H9 (cell line): ENCODE data around the gene MOB3C. TPM values are rescaled to one million over a fixed set of nuclear protein-coding genes. Genes with fewer than 3 reads are reported as not detected.
A peak's percentile ranks its signal among the peaks of the same experiment; 100 is the strongest.
"Not testable (repeated sequence)": the region's sequence is repeated elsewhere in the genome, so short reads cannot be mapped to it uniquely, and the experiment has no call there.

ENCODE experiments used
- DNase-seq: peaks from one replicate; pipeline ENCODE4 v3.0.0-alpha.2; 2017
- H2AFZ ChIP-seq: one replicate; pipeline ENCODE4 v1.6.1; 2013; ENCODE audit warnings: mild to moderate bottlenecking, low read length, control low read depth, moderate library complexity
- H2AK5ac ChIP-seq: 2 replicates; pipeline ENCODE4 v1.6.1; 2013; ENCODE audit warnings: low read length, control low read depth, mixed read lengths; ENCODE audit not compliant: insufficient read length
- H2BK120ac ChIP-seq: one replicate; pipeline ENCODE4 v1.6.1; 2013; ENCODE audit warnings: low read depth, mild to moderate bottlenecking, low read length, control low read depth, inconsistent platforms; ENCODE audit not compliant: poor library complexity, severe bottlenecking
- H2BK12ac ChIP-seq: 2 replicates; pipeline ENCODE4 v1.6.1; 2013; ENCODE audit warnings: low read length, control low read depth, mixed read lengths, low read depth; ENCODE audit not compliant: insufficient read length
- H2BK15ac ChIP-seq: 2 replicates; pipeline ENCODE4 v1.6.1; 2013; ENCODE audit warnings: low read depth, low read length, control low read depth
- H2BK20ac ChIP-seq: one replicate; pipeline ENCODE4 v1.6.1; 2013; ENCODE audit warnings: low read depth, mild to moderate bottlenecking, low read length, control low read depth, inconsistent platforms; ENCODE audit not compliant: poor library complexity, severe bottlenecking
- H2BK5ac ChIP-seq: 2 replicates; pipeline ENCODE4 v1.6.1; 2013; ENCODE audit warnings: low read length, control low read depth, mixed read lengths; ENCODE audit not compliant: insufficient read length
- H3K14ac ChIP-seq: 2 replicates; pipeline ENCODE4 v1.6.1; 2013; ENCODE audit warnings: low read length, control low read depth; ENCODE audit not compliant: insufficient read depth
- H3K18ac ChIP-seq: 2 replicates; pipeline ENCODE4 v1.6.1; 2013; ENCODE audit warnings: low read depth, mild to moderate bottlenecking, mixed read lengths, low read length, control low read depth; ENCODE audit not compliant: insufficient read length
- H3K23ac ChIP-seq: 2 replicates; pipeline ENCODE4 v1.6.1; 2013; ENCODE audit warnings: low read length, control low read depth, mixed read lengths, low read depth; ENCODE audit not compliant: insufficient read length
- H3K23me2 ChIP-seq: 2 replicates; pipeline ENCODE4 v1.6.1; 2013; ENCODE audit warnings: low read depth, mild to moderate bottlenecking, mixed read lengths, low read length, control low read depth; ENCODE audit not compliant: insufficient read length, poor library complexity, severe bottlenecking
- H3K27ac ChIP-seq: 2 replicates; pipeline ENCODE4 v1.5.1; 2013; ENCODE audit warnings: low read length, control low read depth, mixed read lengths, low read depth; ENCODE audit not compliant: insufficient read length
- H3K27me3 ChIP-seq: 2 replicates; pipeline ENCODE4 v1.6.1; 2013; ENCODE audit warnings: low read length, control low read depth, inconsistent platforms; ENCODE audit not compliant: insufficient read depth
- H3K4ac ChIP-seq: 2 replicates; pipeline ENCODE4 v1.6.1; 2013; ENCODE audit warnings: low read depth, mild to moderate bottlenecking, control low read depth, inconsistent platforms, low read length, moderate library complexity
- H3K4me1 ChIP-seq: 2 replicates; pipeline ENCODE4 v1.6.1; 2013; ENCODE audit warnings: low read length, control low read depth, inconsistent platforms; ENCODE audit not compliant: insufficient read depth
- H3K4me2 ChIP-seq: 2 replicates; pipeline ENCODE4 v1.6.1; 2013; ENCODE audit warnings: low read length, control low read depth, mixed read lengths; ENCODE audit not compliant: insufficient read length, insufficient read depth
- H3K56ac ChIP-seq: 2 replicates; pipeline ENCODE4 v1.6.1; 2013; ENCODE audit warnings: low read depth, mild to moderate bottlenecking, mixed read lengths, low read length, control low read depth; ENCODE audit not compliant: insufficient read length
- H3K79me1 ChIP-seq: 2 replicates; pipeline ENCODE4 v1.6.1; 2013; ENCODE audit warnings: low read depth, mild to moderate bottlenecking, moderate library complexity, low read length, control low read depth, inconsistent platforms; ENCODE audit not compliant: insufficient read depth, poor library complexity, severe bottlenecking
- H3K79me2 ChIP-seq: 2 replicates; pipeline ENCODE4 v1.6.1; 2013; ENCODE audit warnings: low read length, control low read depth, inconsistent platforms; ENCODE audit not compliant: insufficient read depth
- H3K9ac ChIP-seq: 2 replicates; pipeline ENCODE4 v1.6.1; 2013; ENCODE audit warnings: low read length, control low read depth, mixed read lengths; ENCODE audit not compliant: insufficient read length; ENCODE audit errors: extremely low read depth
- H3K9me3 ChIP-seq: one replicate; pipeline ENCODE4 v1.6.1; 2013; ENCODE audit warnings: low read depth, low read length, inconsistent platforms; ENCODE audit not compliant: control insufficient read depth
- H3T11ph ChIP-seq: one replicate; pipeline ENCODE4 v1.6.1; 2013; ENCODE audit warnings: mild to moderate bottlenecking, low read length, control low read depth, inconsistent platforms
- H4K20me1 ChIP-seq: one replicate; pipeline ENCODE4 v1.6.1; 2013; ENCODE audit not compliant: control insufficient read depth, insufficient read length, insufficient read depth
- H4K5ac ChIP-seq: 2 replicates; pipeline ENCODE4 v1.6.1; 2013; ENCODE audit warnings: low read depth, mild to moderate bottlenecking, mixed read lengths, low read length, control low read depth; ENCODE audit not compliant: insufficient read length
- H4K8ac ChIP-seq: replicated peaks from 2 replicates; pipeline ENCODE4 v1.6.1; 2013; ENCODE audit warnings: low read length, control low read depth, mixed read lengths, low read depth; ENCODE audit not compliant: insufficient read length
- H4K91ac ChIP-seq: 2 replicates; pipeline ENCODE4 v1.6.1; 2013; ENCODE audit warnings: low read depth, mild to moderate bottlenecking, moderate library complexity, mixed read lengths, low read length, control low read depth; ENCODE audit not compliant: insufficient read length
- H3K27ac Mint-ChIP-seq, 3 experiments: 2 replicates in 2 of 3; 3 replicates in 1 of 3; pipeline ENCODE4 v1.8.0; 2020 to 2021; ENCODE audit warnings: mixed read lengths in 3 of 3, mild to moderate bottlenecking in 1 of 3, moderate library complexity in 1 of 3
- H3K27me3 Mint-ChIP-seq: 2 replicates; pipeline ENCODE4 v1.8.0; 2021; ENCODE audit warnings: low read depth, mild to moderate bottlenecking, moderate library complexity, mixed read lengths
- H3K36me3 Mint-ChIP-seq, 3 experiments: 2 replicates in 2 of 3; 3 replicates in 1 of 3; pipeline ENCODE4 v1.8.0; 2020 to 2021; ENCODE audit warnings: low read depth in 3 of 3, mixed read lengths in 3 of 3; ENCODE audit not compliant: insufficient read depth in 1 of 3
- H3K4me1 Mint-ChIP-seq, 2 experiments: 2 replicates each; pipeline ENCODE4 v1.8.0; 2020; ENCODE audit warnings: mixed read lengths in 2 of 2
- H3K4me3 Mint-ChIP-seq, 2 experiments: 2 replicates in 1 of 2; 3 replicates in 1 of 2; pipeline ENCODE4 v1.8.0; 2020 to 2021; ENCODE audit warnings: mild to moderate bottlenecking in 2 of 2, mixed read lengths in 2 of 2, moderate library complexity in 1 of 2
- H3K9me3 Mint-ChIP-seq, 2 experiments: 2 replicates in 1 of 2; 3 replicates in 1 of 2; pipeline ENCODE4 v1.8.0; 2020; ENCODE audit warnings: mild to moderate bottlenecking in 2 of 2, mixed read lengths in 2 of 2, moderate library complexity in 1 of 2
- WGBS: extraction: QIAGEN DNeasy Blood & Tissue Kit; methylation state at CpG from one replicate; pipeline ENCODE4 v1.1.7; 2013; ENCODE audit warnings: missing lambda C conversion rate, low lambda C conversion rate, mixed read lengths; ENCODE audit not compliant: insufficient read length; ENCODE audit errors: extremely low coverage; 5-methylcytosine and 5-hydroxymethylcytosine counted together
- total RNA-seq: library from RNA; stranded (reverse); gene quantifications from 2 replicates; pipeline ENCODE4 v1.2.1, GENCODE V29; 2021
- TF ChIP-seq, protein P1 (sequence below): fragments of 200-600 bp; sonication (generic); conservative IDR thresholded peaks from 3 replicates; pipeline ENCODE4 v1.8.0; 2021; ENCODE audit warnings: antibody characterized with exemption, mild to moderate bottlenecking

Gene MOB3C
- total RNA-seq, 1 experiment from 2014 or later, result 3.2 TPM

DNA sequence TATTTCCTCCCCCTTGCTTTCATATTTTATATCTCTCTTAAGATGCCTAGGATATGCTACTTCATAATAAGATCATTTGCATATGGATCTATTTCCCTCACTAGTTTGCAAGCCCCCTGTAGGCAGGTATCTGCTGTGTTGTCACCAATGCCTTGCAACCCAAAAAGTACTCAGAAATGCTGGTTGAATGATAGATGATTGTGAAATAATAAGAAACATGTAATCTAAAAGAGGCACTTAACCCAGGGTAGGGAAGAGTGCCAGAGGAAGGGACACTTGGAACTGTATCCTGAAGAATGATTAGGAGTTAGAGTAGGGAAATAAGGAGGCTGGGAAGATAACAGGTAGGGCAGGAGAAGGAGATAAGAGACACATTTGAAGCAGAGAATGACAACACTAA lies 39.2 kb upstream of the MOB3C start:
- H2BK5ac ChIP-seq, result no peak overlapping the region
- no peak overlapping the region for H2BK15ac ChIP-seq
- no peak overlapping the region for H2BK120ac ChIP-seq
- no peak overlapping the region for H3K27ac ChIP-seq
- no peaks in the 10 kb centered on the region for H3K79me1 ChIP-seq
- H3K9me3 ChIP-seq, result no peaks in the 10 kb centered on the region
- no peak overlapping the region for H2AFZ ChIP-seq
- no peak overlapping the region for H2AK5ac ChIP-seq
- no peak overlapping the region for H3K18ac ChIP-seq
- no peaks in the 10 kb centered on the region for H3K27me3 Mint-ChIP-seq
- H3K4me1 Mint-ChIP-seq, result no peaks in the 10 kb centered on the region
- H3K79me2 ChIP-seq, result no peaks in the 10 kb centered on the region
- H3K9me3 Mint-ChIP-seq, result no peaks in the 10 kb centered on the region
- peaks cover 18 to 59% (median 43%) of the 10 kb centered on the region in 3 experiments; a peak in 6 of 7 replicates for H3K36me3 Mint-ChIP-seq
- no peak overlapping the region for H2BK12ac ChIP-seq
- TF ChIP-seq, protein P1, sequence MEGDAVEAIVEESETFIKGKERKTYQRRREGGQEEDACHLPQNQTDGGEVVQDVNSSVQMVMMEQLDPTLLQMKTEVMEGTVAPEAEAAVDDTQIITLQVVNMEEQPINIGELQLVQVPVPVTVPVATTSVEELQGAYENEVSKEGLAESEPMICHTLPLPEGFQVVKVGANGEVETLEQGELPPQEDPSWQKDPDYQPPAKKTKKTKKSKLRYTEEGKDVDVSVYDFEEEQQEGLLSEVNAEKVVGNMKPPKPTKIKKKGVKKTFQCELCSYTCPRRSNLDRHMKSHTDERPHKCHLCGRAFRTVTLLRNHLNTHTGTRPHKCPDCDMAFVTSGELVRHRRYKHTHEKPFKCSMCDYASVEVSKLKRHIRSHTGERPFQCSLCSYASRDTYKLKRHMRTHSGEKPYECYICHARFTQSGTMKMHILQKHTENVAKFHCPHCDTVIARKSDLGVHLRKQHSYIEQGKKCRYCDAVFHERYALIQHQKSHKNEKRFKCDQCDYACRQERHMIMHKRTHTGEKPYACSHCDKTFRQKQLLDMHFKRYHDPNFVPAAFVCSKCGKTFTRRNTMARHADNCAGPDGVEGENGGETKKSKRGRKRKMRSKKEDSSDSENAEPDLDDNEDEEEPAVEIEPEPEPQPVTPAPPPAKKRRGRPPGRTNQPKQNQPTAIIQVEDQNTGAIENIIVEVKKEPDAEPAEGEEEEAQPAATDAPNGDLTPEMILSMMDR, result 0 out of 3 replicates have a peak, but pooled peaks have one; percentile 9
- DNase-seq, result no peak
- H3K27me3 ChIP-seq, result no peaks in the 10 kb centered on the region
- H4K8ac ChIP-seq, result no peak overlapping the region
- no peak overlapping the region for H2BK20ac ChIP-seq
- H4K5ac ChIP-seq, result no peak overlapping the region
- no peaks in the 10 kb centered on the region for H3K23me2 ChIP-seq
- no peak overlapping the region for H3K23ac ChIP-seq
- no peaks in the 10 kb centered on the region for H4K20me1 ChIP-seq
- no peaks in the 10 kb centered on the region for H3K4me1 ChIP-seq
- no peak overlapping the region for H3K4me2 ChIP-seq
- no peak overlapping the region for H3K4ac ChIP-seq
- no peak overlapping the region for H3K14ac ChIP-seq
- no peak overlapping the region for H3K9ac ChIP-seq
- H3K56ac ChIP-seq, result no peak overlapping the region
- H3K4me3 Mint-ChIP-seq, result no peak overlapping the region
- no peak overlapping the region for H4K91ac ChIP-seq
- H3K27ac Mint-ChIP-seq, result no peak overlapping the region
- no peak overlapping the region for H3T11ph ChIP-seq

DNA sequence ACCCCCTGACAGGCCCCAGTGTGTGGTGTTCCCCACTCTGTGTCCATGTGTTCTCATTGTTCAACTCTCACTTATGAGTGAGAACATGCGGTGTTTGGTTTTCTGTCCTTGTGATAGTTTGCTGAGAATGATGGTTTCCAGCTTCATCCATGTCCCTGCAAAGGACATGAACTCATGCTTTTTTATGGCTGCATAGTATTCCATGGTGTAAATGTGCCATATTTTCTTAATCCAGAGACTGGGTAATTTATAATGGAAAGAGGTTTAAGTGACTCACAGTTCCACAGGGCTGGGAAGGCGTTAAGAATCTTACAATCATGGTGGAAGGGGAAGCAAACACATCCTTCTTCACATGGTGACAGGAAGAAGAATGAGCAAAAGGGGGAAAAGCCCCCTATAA lies 38.1 kb upstream of the MOB3C start:
- not testable (repeated sequence) for H3K27ac ChIP-seq, H3K9me3 ChIP-seq, H2AFZ ChIP-seq, H4K91ac ChIP-seq, H3K4me1 ChIP-seq, H2BK15ac ChIP-seq, H3K79me1 ChIP-seq, H3K27me3 ChIP-seq, H3K27me3 Mint-ChIP-seq, H3K4ac ChIP-seq, H3K4me3 Mint-ChIP-seq, H2AK5ac ChIP-seq, H3K79me2 ChIP-seq, H3K9ac ChIP-seq, H3K23me2 ChIP-seq, H2BK120ac ChIP-seq, H3T11ph ChIP-seq, H3K23ac ChIP-seq, H3K56ac ChIP-seq, H4K20me1 ChIP-seq, H3K18ac ChIP-seq, H3K9me3 Mint-ChIP-seq, DNase-seq, H4K5ac ChIP-seq, H2BK12ac ChIP-seq, H3K14ac ChIP-seq, H3K4me2 ChIP-seq, H2BK5ac ChIP-seq, H3K4me1 Mint-ChIP-seq, H4K8ac ChIP-seq, H2BK20ac ChIP-seq, H3K27ac Mint-ChIP-seq
- no CpG with 5 or more reads among the region's 2 CpGs for WGBS
- peaks cover 29 to 70% (median 50%) of the 10 kb centered on the region in 3 experiments; a peak in 6 of 7 replicates for H3K36me3 Mint-ChIP-seq
